ENCODE results near the gene SELENBP1. TPM values are rescaled to one million over a fixed set of nuclear protein-coding genes. Genes with fewer than 3 reads are reported as not detected.

Gene SELENBP1
- total and polyA plus RNA-seq, 2 experiments from 2014 or later, result 63.9 to 86.4 TPM

DNA sequence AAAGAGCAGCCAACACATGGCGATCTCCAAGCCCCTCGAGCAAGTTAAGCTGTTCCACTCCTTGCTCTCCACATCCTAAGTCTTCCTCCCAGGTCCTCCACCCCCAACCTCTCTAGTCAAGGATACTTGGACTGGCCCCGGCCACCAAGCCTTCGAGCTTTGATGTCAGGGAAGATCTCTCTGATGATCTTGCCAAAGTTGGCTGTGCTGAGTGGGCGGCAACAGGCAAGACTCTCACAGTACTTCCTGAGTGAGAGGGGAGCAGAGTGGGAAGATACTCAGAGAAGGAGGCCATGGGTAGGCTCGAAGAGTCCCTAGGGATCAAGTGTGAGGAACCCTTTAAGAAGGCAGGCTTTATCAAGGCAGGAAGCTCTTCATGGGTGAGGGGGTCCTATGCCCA is 28.2 kb downstream of the SELENBP1 start:
- Histone ChIP-seq H3K36me3 (replicated peaks; ENCODE audit: insufficient read depth, low read depth) (no peaks in the 10 kb centered on the region), H3K4me1 (ENCODE audit: insufficient read depth) (peaks cover 9% of the 10 kb centered on the region), H3K4me2 (no peak overlapping the region), H3K27ac (no peak overlapping the region), H3K79me2 (peaks cover 9% of the 10 kb centered on the region), H4K20me1 (ENCODE audit: insufficient read depth, poor library complexity, severe bottlenecking) (no peaks in the 10 kb centered on the region), H3K9me2 (replicated peaks; ENCODE audit: insufficient read depth) (no peaks in the 10 kb centered on the region), H3K9me3 (ENCODE audit: low read depth) (no peaks in the 10 kb centered on the region), H3K4me3 (no peak overlapping the region), H3K27me3 (no peaks in the 10 kb centered on the region), H2AFZ (no peak overlapping the region)
- TF ChIP-seq, protein P1, sequence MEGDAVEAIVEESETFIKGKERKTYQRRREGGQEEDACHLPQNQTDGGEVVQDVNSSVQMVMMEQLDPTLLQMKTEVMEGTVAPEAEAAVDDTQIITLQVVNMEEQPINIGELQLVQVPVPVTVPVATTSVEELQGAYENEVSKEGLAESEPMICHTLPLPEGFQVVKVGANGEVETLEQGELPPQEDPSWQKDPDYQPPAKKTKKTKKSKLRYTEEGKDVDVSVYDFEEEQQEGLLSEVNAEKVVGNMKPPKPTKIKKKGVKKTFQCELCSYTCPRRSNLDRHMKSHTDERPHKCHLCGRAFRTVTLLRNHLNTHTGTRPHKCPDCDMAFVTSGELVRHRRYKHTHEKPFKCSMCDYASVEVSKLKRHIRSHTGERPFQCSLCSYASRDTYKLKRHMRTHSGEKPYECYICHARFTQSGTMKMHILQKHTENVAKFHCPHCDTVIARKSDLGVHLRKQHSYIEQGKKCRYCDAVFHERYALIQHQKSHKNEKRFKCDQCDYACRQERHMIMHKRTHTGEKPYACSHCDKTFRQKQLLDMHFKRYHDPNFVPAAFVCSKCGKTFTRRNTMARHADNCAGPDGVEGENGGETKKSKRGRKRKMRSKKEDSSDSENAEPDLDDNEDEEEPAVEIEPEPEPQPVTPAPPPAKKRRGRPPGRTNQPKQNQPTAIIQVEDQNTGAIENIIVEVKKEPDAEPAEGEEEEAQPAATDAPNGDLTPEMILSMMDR (IDR thresholded peaks at IDR 0.05; ENCODE audit: poor library complexity), result no peak
- TF ChIP-seq EZH2 (IDR thresholded peaks at IDR 0.05; ENCODE audit: borderline replicate concordance) (no peak), EZH2phosphoT487 (IDR thresholded peaks at IDR 0.05; ENCODE audit: low read depth, severe bottlenecking, unreplicated experiment) (no peak)
- no peak for DNase-seq (ENCODE audit: low spot score)
- 91% methylated on average over 6 of the region's 6 CpGs for WGBS (ENCODE audit: low lambda C conversion rate, missing lambda C conversion rate)

DNA sequence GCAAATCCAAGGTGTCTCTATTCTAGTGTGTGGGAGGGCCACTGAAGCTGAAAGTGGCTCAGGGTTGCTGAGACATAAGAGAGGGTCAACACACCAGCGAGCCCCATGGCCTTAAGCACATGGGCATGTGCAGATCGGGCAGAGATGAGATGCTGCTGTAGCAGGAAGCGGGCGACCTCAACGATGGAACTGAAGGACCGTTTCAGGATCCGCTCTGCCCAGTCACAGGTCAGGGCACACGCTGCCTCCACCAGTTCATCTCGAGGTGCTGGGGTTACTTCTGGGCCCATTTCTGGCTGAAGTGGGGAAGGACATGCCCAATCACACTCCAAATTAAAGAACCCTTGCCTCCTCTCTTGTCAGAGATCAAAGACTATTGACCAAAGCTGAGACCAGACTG is 28.9 kb downstream of the SELENBP1 start:
- Histone ChIP-seq H3K4me3 (no peak overlapping the region), H3K79me2 (peaks cover 9% of the 10 kb centered on the region), H3K27me3 (no peaks in the 10 kb centered on the region), H3K9me3 (ENCODE audit: low read depth) (no peaks in the 10 kb centered on the region), H2AFZ (no peak overlapping the region), H3K36me3 (replicated peaks; ENCODE audit: insufficient read depth, low read depth) (no peaks in the 10 kb centered on the region), H3K4me2 (no peak overlapping the region), H3K27ac (no peak overlapping the region), H3K9me2 (replicated peaks; ENCODE audit: insufficient read depth) (no peaks in the 10 kb centered on the region), H4K20me1 (ENCODE audit: insufficient read depth, poor library complexity, severe bottlenecking) (no peaks in the 10 kb centered on the region), H3K4me1 (ENCODE audit: insufficient read depth) (peaks cover 9% of the 10 kb centered on the region)
- DNase-seq (ENCODE audit: low spot score), result no peak
- TF ChIP-seq, protein P1 (IDR thresholded peaks at IDR 0.05; ENCODE audit: poor library complexity), result no peak
- TF ChIP-seq EZH2 (IDR thresholded peaks at IDR 0.05; ENCODE audit: borderline replicate concordance) (no peak), EZH2phosphoT487 (IDR thresholded peaks at IDR 0.05; ENCODE audit: low read depth, severe bottlenecking, unreplicated experiment) (no peak)
- WGBS (ENCODE audit: low lambda C conversion rate, missing lambda C conversion rate), result 84% methylated on average over 9 of the region's 9 CpGs

DNA sequence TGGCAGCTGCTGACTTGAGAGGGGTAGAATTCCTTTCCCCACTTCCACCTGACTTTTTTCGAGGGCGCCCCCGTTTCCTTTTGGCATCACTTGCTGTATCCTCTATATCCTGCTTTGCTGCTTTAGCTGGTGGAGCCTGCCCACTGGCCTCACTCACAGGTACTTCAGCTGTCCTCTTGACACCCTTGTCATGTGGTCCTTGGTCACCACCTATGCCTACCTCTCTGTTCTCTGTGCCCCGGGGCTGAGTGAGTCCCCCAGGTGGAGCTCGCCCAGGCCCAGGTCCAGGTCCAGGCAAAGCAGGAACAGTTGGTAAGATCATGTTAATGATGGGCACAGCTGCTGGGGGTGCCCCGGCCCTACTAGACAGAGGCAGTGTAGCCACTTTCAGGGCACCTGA is 29.9 kb downstream of the SELENBP1 start:
- peaks cover 9% of the 10 kb centered on the region for H3K79me2 ChIP-seq
- H3K9me3 ChIP-seq (ENCODE audit: low read depth), result no peaks in the 10 kb centered on the region
- TF ChIP-seq EZH2 (IDR thresholded peaks at IDR 0.05; ENCODE audit: borderline replicate concordance) (no peak), EZH2phosphoT487 (IDR thresholded peaks at IDR 0.05; ENCODE audit: low read depth, severe bottlenecking, unreplicated experiment) (no peak)
- TF ChIP-seq, protein P1 (IDR thresholded peaks at IDR 0.05; ENCODE audit: poor library complexity), result no peak
- no peaks in the 10 kb centered on the region for H3K27me3 ChIP-seq
- H3K36me3 ChIP-seq (replicated peaks; ENCODE audit: insufficient read depth, low read depth), result no peaks in the 10 kb centered on the region
- H3K9me2 ChIP-seq (replicated peaks; ENCODE audit: insufficient read depth), result no peaks in the 10 kb centered on the region
- no peak for DNase-seq (ENCODE audit: low spot score)
- H4K20me1 ChIP-seq (ENCODE audit: insufficient read depth, poor library complexity, severe bottlenecking), result no peaks in the 10 kb centered on the region
- H2AFZ ChIP-seq, result no peak overlapping the region
- no peak overlapping the region for H3K4me2 ChIP-seq
- H3K27ac ChIP-seq, result no peak overlapping the region
- WGBS (ENCODE audit: low lambda C conversion rate, missing lambda C conversion rate), result 98% methylated on average over 6 of the region's 6 CpGs
- peaks cover 9% of the 10 kb centered on the region for H3K4me1 ChIP-seq (ENCODE audit: insufficient read depth)
- H3K4me3 ChIP-seq, result no peak overlapping the region

DNA sequence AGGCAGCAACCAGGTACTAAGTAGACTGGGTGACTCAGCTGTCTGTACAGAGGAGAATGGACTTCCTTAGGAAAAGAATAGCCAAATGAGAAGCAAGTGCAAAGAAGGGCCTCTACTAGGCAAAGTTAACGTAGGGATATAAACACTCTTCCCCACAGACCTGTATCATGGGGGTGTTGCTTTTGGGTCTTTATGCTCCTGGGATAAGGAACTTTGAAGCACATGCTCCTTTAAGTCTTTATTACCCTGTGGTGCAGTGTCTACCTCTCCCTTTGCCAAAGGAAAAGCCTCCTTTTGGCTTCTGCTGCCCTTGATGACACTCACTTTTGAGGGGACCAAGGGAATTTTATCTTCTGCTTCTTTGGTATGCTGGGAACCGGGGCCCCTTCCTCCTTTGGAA is 30.5 kb downstream of the SELENBP1 start:
- WGBS (ENCODE audit: low lambda C conversion rate, missing lambda C conversion rate), result 83% methylated on average over 2 of the region's 2 CpGs
- Histone ChIP-seq H2AFZ (no peak overlapping the region), H3K79me2 (peaks cover 9% of the 10 kb centered on the region)

More for the DNA sequence above, 30.5 kb downstream of the SELENBP1 start:
- Histone ChIP-seq H3K36me3 (replicated peaks; ENCODE audit: insufficient read depth, low read depth) (no peaks in the 10 kb centered on the region), H3K4me2 (no peak overlapping the region), H3K9me2 (replicated peaks; ENCODE audit: insufficient read depth) (no peaks in the 10 kb centered on the region), H4K20me1 (ENCODE audit: insufficient read depth, poor library complexity, severe bottlenecking) (no peaks in the 10 kb centered on the region), H3K4me3 (no peak overlapping the region), H3K4me1 (ENCODE audit: insufficient read depth) (peaks cover 9% of the 10 kb centered on the region), H3K9me3 (ENCODE audit: low read depth) (no peaks in the 10 kb centered on the region), H3K27ac (no peak overlapping the region), H3K27me3 (no peaks in the 10 kb centered on the region)
- TF ChIP-seq EZH2 (IDR thresholded peaks at IDR 0.05; ENCODE audit: borderline replicate concordance) (no peak), EZH2phosphoT487 (IDR thresholded peaks at IDR 0.05; ENCODE audit: low read depth, severe bottlenecking, unreplicated experiment) (no peak)
- TF ChIP-seq, protein P1 (IDR thresholded peaks at IDR 0.05; ENCODE audit: poor library complexity), result no peak
- DNase-seq (ENCODE audit: low spot score), result no peak

All from hepatocyte (in vitro differentiated cells).